ENCODE measurements around the gene PHACTR3.

The PHACTR3 gene

DNA sequence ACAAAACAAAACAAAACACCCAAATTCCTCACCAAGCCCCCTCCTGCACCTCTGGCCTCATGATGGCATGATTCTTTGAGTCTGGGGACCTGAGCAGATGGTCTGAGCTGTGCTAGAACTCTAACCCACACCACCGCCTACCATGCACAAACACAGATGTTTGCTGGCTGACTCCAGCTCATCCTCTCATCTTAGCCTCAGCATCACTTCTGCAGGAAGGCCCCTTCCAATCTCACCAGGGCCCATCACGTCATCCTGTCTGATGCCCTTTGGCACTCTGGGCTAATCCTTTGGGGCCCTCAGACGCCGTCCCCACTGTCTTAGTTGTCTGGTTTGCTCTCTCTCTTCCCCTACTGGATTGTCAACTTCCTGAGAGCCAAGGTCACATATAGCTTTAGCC is 85.8 kb downstream of the PHACTR3 start:
- DNase-seq (ENCODE audit: low read depth in 1 of 2, low spot score in 1 of 2): no peak

DNA sequence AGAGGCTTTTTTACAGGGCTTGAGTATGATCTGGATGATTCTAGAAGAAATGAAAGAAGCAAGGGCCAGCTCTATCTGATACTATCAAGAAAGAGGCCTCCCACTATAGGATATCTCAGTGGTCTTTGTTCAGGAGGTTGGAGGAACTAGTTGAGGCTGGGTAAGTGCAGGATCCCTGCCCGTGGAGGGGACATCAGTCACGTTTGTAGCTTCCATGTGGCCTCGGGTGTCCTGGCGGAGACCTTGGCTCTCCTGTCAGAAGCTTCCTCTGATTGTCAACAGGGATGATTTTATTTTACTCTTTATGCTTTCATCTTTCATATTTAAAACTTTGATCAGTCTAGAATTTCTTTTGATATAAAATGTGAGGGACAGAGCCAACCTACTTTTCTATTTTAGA is 86.6 kb downstream of the PHACTR3 start:
- DNase-seq (ENCODE audit: low read depth in 1 of 2, low spot score in 1 of 2): no peak

DNA sequence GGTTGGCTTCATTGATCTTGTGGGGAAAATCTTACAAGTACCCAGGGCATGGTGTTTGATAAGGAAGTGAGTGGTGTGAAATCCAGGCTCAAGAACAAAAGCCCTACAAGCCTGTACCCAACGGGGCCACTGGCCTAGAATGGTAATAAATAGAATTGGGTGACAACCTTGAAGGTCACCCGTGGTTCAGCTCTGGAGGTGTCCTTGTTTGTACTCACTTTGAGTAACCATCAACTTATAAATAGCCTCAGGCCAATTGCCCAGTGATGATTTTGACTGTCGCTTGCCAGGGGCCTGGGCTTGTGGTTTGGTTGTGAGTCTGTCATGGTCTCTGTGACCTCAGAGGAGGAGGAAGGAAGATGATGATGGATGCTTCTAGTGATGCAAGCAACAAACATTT is 87.8 kb downstream of the PHACTR3 start:
- DNase-seq (ENCODE audit: low read depth in 1 of 2, low spot score in 1 of 2): no peak

DNA sequence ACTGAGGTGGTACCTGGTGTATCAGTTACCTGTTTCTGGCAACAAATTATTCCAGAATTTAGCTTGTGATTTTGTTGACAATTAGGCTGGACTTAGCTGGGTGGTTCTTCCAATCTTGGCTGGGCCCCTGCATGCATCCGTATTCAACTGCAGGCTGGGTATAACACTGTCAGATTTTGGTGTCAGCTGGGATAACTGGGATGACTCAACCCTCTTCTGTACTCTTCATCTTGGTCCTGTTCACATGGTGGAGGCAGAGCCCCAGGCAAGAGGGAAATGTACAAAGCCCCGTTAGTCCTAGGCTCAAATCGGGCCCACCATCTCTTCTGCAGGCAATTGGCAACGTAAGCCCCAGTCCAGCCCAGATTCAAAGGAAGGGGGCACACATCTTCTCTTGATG is 89.2 kb downstream of the PHACTR3 start:
- no peak for DNase-seq (ENCODE audit: low read depth in 1 of 2, low spot score in 1 of 2)

DNA sequence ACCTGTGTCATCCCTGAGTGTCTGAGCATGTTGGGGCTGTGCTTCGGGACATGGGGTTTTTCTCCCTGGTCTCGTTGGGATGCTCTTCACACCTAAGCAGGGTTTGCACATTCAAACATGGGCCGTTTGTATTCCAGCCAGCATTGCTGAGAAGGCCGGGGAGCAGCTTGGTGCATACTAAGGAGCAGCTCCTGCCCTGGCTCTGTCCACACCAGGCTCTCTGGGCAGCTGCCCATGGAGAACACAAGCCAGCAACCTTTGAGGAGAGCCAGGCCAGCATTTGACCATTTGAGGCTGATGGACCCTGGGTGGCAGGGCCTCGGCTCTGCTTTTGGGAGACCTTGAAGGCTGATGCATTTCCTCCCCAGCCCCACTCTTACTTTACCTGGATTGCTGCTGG is 92.1 kb downstream of the PHACTR3 start:
- no peak for DNase-seq (ENCODE audit: low read depth in 1 of 2, low spot score in 1 of 2)

DNA sequence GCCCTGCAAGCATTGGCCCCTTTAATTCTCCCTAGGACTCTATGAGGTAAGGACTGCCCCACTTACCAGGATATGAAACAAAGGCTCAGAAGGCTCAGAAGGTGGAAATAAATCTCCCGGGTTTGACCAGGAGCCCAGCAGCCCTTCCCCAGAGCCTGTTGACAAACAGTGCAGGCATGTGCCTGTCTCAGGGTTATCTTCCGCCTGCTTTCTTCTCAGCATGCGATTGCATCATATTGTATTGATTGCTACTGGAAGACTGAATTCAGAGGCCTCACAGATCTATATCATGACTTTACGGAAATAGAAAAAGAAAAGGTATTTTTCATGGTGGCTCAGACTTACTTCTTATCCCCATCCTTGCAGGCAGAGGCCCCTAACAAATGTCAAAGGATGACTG is 92.7 kb downstream of the PHACTR3 start:
- no peak for DNase-seq (ENCODE audit: low read depth in 1 of 2, low spot score in 1 of 2)

DNA sequence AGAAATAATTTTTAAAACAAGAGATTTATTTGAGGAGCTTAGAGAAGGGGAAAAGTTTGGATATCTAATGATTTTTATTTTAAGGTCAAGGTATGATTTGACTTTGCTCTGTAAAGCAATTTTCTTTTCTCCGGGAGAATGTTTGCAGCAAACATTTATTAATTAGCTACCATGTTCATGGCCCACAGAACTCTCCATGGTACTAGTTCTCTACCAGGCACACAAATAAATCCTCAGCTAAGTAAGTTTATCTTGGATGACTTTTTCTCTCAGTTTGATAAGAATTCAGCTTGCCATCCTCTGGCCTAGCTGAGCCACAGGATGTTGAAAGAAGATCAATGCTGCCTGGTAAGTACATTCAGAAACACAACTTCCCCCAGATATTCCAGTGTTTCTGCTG is 94.3 kb downstream of the PHACTR3 start:
- no peak for DNase-seq (ENCODE audit: low read depth in 1 of 2, low spot score in 1 of 2)

DNA sequence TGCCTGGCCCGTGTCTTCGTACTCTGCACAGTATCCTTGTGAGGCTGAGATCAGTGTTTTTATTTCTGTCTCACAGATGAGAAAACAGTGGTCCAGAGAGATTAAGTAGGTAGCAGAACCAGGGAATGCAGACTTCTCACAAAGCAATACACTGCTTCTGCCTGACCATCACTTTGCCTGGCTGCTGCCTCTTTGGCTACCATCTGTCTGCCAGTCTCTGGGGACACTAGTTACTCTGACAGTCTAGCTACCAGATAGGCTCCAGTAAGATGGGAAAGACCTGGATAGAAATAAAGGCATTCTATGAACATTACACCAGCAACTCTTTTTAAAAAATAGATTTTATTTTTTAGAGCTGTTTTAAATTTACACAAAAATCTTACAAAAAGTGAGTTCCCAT is 96.9 kb downstream of the PHACTR3 start:
- no peak for DNase-seq (ENCODE audit: low read depth in 1 of 2, low spot score in 1 of 2)

DNA sequence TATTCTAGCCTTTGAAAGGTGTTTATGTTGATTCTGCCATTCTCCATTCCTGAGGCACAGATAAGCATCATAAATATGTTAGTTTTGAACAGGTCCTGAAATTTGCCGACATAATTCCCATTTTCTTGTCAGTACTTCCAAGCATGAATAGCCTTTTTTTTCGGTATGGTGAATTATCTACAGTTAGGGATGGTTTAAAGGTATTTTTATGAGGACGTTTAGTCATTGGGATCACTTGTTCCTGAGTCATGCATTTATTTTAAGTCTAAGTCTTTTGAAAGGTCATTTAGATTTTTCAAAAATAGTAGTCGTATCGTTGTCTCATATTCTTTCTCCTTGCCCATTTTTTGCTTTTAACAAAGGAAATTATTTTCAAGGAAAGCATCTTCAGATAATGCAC is 98.7 kb downstream of the PHACTR3 start:
- DNase-seq (ENCODE audit: low read depth in 1 of 2, low spot score in 1 of 2): no peak

DNA sequence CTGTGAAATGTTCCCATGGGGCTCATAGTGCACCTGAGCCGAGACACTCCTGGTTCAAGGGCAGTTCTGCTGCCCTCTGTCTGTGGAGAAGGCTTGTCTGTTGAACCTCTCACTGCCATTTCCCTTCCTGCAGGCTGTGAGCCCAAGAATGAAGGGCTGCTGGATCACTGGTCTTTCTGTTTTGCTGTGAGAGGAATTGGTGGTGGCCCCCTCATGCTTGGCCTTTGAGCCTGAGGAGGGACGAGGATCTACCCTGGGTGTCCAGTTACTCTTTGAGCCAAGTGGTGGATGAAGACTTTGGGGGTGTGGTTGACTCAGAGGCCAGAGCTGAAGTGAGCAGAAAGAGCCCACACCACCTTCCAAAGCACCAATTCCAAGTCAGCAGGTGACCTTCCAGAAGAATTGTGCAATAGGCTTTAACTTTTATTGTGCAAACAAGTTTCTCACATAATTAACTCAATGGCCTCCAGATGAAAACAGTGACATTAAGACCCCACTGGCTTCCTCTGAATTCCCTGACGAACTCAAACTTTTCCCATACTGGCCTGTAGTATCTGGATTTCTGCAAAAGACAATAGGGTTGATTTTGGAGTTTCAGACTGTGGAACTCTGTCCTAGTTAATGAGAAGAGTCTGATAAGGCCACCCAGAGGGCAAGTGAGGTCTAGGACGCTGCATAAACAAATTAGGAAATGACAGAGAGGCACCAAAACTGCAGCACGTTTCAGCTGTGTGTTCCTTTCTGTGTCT is 101.5 kb downstream of the PHACTR3 start:
- no peak for DNase-seq (ENCODE audit: low read depth in 1 of 2, low spot score in 1 of 2)

DNA sequence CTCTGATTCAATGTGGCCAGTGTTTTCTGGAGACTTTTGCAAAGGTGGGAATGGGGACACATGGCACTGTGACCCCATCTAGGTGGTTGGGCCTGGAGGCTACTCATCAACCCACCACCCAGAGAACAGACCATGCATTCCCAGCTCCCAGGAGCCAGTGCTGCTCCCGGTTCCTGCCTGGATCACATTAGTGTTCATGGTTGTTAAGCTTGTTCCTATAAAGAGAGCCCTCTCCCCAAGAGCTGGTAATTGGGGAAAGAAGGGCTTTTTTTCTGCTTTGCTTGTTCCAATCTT is 102.0 kb downstream of the PHACTR3 start:
- DNase-seq (ENCODE audit: low read depth in 1 of 2, low spot score in 1 of 2): no peak

DNA sequence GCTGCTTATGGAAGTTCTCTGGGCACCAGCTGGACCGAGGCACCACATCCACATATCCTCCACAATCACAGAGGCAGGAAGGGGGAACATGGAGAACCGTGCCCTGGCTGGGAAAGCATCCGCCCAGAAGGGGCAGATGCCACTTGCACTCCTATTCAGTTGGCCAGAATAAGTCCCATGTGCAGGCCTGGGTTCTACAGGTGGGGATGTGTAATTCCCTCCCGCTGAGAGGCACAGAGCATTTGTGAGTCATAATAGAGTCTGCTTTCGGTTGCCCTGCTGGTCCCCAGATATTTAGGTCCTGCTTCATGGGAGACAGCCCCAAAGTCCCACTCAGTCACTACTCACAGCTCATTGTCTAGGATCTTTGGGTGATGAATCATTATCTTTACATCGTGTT is 104.0 kb downstream of the PHACTR3 start:
- DNase-seq (ENCODE audit: low read depth in 1 of 2, low spot score in 1 of 2): no peak

DNA sequence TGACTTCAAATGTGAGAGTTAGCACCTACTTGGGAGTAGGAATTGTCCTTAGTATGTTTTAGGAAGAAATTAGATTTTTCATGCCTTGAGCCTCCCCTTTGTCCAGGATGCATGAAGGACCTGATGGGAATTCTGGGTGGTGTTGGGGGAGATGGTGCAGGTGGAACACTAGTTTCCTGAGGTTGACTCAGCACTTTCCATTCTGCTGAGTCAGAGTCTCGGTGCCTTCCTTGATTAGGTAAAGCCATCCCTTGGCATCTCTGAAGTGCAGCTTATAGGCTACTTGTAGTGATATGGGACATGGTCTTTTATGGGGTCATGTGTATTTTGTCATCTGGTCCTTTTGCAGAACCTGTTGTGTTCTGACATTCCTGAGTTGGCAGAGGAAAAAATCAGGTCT is 105.3 kb downstream of the PHACTR3 start:
- DNase-seq (ENCODE audit: low read depth in 1 of 2, low spot score in 1 of 2): no peak

DNA sequence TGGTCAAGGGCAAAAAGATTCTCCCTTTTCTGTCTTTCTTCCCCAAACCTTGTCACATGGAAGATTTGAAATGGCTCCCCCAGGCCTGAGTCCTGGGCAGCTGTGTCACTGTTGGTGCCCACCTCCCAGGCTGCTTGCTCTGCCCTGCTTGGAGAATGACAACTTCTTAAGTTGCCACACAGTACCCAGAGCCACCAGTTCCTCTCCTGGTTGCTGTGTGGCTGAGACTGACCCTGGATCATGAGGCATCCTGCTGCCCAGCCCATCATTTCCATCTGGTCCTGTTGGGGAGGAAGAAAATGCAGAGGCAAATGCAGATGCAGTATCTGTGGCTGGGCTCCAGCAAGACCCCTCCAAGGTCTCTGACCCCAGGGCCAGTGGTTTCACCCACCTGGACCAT is 113.7 kb downstream of the PHACTR3 start:
- DNase-seq (ENCODE audit: low read depth in 1 of 2, low spot score in 1 of 2): no peak

DNA sequence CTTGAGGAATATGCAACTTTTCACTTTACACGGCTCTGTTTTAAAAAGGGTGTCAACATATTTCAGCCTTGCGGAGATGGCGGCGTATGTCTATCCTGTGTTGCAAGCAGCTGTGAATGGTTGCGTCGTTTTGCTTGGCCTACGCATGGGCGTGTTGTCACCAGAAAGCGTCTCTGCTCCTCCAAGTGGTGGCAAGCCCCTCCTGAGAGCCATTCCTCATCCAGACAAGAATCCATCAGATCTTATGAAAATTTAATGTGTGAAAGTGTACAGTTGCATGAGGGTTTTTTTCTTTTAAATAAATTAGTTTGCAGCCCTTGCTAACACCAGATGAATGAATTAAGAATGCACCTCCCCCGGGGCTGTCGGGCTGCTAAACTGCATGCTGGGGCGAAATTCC is 114.4 kb downstream of the PHACTR3 start:
- DNase-seq (ENCODE audit: low read depth in 1 of 2, low spot score in 1 of 2): no peak

DNA sequence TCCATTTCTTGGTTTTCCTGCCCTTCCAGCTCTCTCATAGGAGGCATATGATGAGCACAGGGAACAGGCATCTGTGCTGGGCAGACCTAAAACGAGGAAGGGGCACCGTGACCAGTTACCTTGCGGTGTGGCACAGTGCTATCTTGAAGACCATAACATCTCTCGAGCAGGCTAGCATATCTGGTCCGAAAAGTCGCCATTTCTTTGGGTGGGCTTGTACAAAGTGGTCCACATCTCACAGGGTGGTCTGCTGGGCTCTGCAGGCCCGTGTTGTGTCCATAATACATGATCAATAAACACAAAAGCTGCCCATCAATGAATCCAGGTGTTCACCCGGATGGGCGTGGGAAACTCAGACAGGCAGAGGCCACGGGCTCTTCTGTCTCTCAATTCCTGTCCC is 115.7 kb downstream of the PHACTR3 start:
- DNase-seq (ENCODE audit: low read depth in 1 of 2, low spot score in 1 of 2): no peak

DNA sequence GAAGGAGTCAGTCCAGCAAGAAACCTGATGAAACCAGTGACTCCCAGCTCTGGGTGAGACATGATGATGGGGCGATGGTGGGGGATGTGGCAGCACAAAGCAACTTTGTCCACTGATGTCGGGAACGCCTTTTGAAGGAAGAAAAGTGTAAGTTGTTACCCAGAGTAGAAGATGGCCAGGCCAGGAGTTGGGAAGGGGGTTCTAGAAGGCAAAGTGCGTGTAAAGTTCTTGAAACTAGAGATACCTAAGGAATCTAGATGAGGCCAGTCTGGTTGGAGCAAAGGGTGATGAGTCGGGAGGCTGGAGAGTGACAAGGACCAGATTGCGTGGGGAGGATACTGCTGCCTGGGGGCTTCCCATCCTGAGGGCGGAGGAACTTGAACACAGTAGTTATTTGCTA is 117.0 kb downstream of the PHACTR3 start:
- no peak for DNase-seq (ENCODE audit: low read depth in 1 of 2, low spot score in 1 of 2)

DNA sequence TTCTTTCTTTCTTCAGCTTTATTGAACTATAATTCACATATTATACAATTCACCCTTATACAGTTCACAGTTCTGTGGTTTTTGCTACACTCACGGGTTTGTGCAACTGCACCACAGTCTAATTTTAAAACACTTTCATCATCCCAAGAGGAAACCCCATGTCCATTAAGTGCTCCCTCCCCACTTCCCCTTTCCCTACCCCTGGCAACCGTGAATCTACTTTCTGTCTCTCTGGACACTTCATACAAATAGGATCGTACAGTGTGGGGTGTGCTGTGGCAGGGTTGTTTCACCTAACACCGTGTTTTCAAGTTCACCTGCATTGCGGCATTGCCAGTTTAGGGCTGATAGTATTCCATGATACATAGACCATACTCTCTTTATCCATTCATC is 118.8 kb downstream of the PHACTR3 start:
- DNase-seq (ENCODE audit: low read depth in 1 of 2, low spot score in 1 of 2): no peak

DNA sequence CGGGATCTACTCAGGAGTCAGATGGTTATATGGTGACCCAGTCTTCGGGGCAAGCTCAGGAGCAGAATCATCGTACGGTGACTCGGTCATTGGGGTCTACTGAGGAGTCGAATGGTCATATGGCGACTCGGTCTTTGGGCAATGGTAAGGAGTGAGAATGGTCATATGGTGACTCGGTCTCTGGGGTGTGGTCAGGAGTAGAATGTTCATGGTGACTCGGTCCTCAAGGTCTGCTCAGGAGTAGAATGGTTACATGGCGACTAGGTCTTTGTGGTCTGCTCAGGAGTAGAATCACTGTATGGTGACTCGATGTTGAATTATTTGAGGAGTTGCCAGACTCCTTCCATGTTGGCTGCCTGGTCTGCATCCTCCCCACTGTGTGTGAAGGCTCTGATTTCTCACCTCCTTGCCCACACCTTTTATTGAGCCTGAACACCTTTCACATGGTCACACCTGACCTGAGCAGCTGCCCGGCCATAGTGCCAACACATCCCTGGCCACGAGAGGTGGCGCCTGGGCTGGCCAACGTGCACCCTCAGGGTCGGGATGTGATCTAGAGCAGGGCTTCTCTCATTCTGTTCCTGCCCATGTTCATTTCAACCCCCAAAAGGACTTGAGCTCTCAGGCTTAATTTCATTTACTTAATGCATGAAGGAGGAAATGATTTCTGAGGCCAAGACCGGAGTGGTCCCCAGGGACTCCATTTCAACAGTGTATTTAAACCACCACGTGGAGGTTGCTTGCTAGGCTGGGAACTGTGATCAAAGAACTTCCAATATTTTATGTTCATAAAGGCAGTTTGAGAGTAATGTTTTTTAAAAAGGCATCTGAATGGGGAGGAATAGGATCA is 119.5 kb downstream of the PHACTR3 start:
- no peak for DNase-seq (ENCODE audit: low read depth in 1 of 2, low spot score in 1 of 2)

DNA sequence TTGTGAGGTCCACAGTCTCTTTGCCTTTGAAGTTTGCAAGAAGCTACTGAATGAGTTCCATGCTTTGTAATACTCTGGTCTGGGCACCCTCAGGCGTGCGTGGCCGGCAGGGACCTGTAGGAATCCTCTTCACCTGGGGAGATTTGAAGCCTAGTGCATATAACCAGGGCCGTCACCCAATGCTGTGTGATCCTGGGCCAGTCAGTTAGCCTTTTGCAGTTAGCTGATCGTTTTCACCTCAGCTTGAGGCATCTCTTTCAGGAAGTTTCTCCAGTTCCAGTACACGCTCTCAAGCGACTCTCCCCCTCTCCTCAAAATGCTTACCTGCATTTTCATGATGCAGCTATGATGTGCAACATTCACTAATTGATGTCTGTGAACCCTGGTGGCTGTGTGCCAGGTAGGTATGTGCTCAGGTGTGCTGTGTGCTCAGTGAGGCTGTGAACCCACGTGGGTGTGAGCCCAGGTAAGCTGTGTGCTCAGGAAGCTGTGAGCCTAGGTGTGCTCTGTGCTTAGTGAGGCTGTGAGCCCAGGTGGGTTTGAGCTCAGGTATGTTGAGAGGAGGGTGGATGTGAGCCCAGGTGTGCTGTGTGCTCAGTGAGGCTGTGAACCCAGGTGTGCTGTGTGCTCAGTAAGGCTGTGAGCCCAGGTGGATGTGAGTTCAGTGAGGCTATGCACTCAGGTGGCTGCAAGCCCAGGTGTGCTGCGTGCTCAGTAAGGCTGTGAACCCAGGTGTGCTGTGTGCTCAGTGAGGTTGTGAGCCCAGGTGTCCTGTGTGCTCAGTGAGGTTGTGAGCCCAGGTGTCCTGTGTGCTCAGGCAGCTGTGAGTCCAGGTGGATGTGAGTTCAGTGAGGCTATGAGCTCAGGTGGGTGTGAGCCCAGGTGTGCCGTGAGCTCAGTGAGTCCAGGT is 120.4 kb downstream of the PHACTR3 start:
- no peak for DNase-seq (ENCODE audit: low read depth in 1 of 2, low spot score in 1 of 2)

DNA sequence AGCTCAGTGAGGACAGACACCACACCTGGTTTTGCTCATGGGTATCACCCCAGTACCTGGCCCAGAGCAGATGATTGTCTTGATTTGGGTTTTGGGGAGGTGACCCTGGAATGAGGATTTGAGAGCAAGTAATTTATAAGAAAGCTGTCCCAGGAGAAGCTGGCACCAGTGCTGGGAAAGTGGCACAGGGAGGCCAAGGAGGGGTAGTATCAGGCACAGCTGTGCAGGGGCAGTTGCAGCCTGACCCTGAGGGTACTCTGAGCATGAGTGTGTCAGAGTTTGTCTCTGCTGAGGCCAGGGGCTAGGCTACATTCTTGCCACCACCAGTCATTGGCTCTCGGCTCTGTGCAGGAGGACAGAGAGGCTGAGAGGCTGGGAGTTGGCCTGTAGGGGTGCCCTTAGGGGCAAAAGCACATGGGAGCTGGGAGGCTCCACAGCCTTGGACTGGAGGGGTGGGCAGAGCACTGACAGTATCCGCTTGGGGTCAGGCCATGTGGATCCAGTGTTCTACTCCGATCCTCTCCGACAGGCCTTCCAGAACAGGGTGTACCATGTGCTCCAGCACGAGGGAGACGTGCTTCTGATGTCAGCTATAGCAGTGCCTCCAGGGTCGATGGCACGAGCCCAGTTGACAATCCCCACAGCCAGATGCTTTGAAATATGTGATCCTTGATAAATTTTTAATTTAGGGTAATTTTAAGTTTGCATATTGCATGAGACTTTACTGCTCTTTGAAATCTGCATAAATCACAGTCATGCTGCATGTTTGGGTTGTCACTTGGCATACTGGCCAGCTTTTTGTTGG is 121.3 kb downstream of the PHACTR3 start:
- no peak for DNase-seq (ENCODE audit: low read depth in 1 of 2, low spot score in 1 of 2)
